ENCODE measurements around the gene GPX8. TPM values are rescaled to one million over a fixed set of nuclear protein-coding genes. Genes with fewer than 3 reads are reported as not detected.

The GPX8 gene
- total RNA-seq, 1 donor from 2014 or later, result 10.8 TPM

- Histone ChIP-seq H3K4me1 (no peaks in the 10 kb centered on the region), H3K27ac (no peak overlapping the region), H3K9me3 (no peaks in the 10 kb centered on the region), H3K4me3 (no peak overlapping the region), H3K27me3 (ENCODE audit: low read depth) (peaks cover 4% of the 10 kb centered on the region), H3K36me3 (no peaks in the 10 kb centered on the region)
- intact Hi-C loops (cut with DNase I), result no loop called here
- DNase-seq (no peak), ATAC-seq (no peak)
- no peak for TF ChIP-seq CTCF (IDR thresholded peaks at IDR 0.05)
Observed at GRCh38 chr5:55146080-55146479, 13.9 kb upstream of the GPX8 start.

GRCh38 chr5:55146543-55147151, 13.3 kb upstream of the GPX8 start:
- Histone ChIP-seq H3K4me3 (no peak overlapping the region), H3K27me3 (ENCODE audit: low read depth) (peaks cover 4% of the 10 kb centered on the region), H3K36me3 (no peaks in the 10 kb centered on the region), H3K9me3 (no peaks in the 10 kb centered on the region), H3K27ac (no peak overlapping the region), H3K4me1 (no peaks in the 10 kb centered on the region)
- DNase-seq, result peak; percentile 61
- peak; percentile 91 for TF ChIP-seq CTCF (IDR thresholded peaks at IDR 0.05)
- peak; percentile 88 to 94 for ATAC-seq
- intact Hi-C loops (cut with DNase I), result no loop called here

- Histone ChIP-seq H3K36me3 (no peaks in the 10 kb centered on the region), H3K27ac (no peak overlapping the region), H3K9me3 (no peaks in the 10 kb centered on the region), H3K4me1 (no peaks in the 10 kb centered on the region), H3K27me3 (ENCODE audit: low read depth) (peaks cover 4% of the 10 kb centered on the region), H3K4me3 (no peak overlapping the region)
- no peak for DNase-seq
- no peak for ATAC-seq
- no peak for TF ChIP-seq CTCF (IDR thresholded peaks at IDR 0.05)
- intact Hi-C loops (cut with DNase I), result no loop called here
Observed at GRCh38 chr5:55149308-55149795, 10.6 kb upstream of the GPX8 start.

GRCh38 chr5:55151923-55152842, 7.8 kb upstream of the GPX8 start:
- intact Hi-C loops (cut with DNase I), result no loop called here

GRCh38 chr5:55154873-55155272, 5.1 kb upstream of the GPX8 start:
- Histone ChIP-seq H3K9me3 (no peaks in the 10 kb centered on the region), H3K36me3 (no peaks in the 10 kb centered on the region), H3K27ac (no peak overlapping the region), H3K4me3 (no peak overlapping the region), H3K27me3 (ENCODE audit: low read depth) (no peaks in the 10 kb centered on the region), H3K4me1 (no peaks in the 10 kb centered on the region)
- TF ChIP-seq CTCF (IDR thresholded peaks at IDR 0.05), result no peak
- ATAC-seq, result no peak
- intact Hi-C loops (cut with DNase I), result no loop called here
- no peak for DNase-seq

More at GRCh38 chr5:55151923-55152842, 7.8 kb upstream of the GPX8 start:
- ATAC-seq (no peak), DNase-seq (no peak)
- no peak overlapping the region for H3K27ac ChIP-seq
- H3K4me3 ChIP-seq, result no peak overlapping the region
- H3K27me3 ChIP-seq (ENCODE audit: low read depth), result no peaks in the 10 kb centered on the region
- TF ChIP-seq CTCF (IDR thresholded peaks at IDR 0.05), result no peak
- H3K9me3 ChIP-seq, result no peaks in the 10 kb centered on the region
- no peaks in the 10 kb centered on the region for H3K36me3 ChIP-seq
- H3K4me1 ChIP-seq, result no peaks in the 10 kb centered on the region

Data from lower lobe of right lung (tissue), 2 donors.